GM18511 (cell line): ENCODE data around the gene PRDM16.

Experiments
- ATAC-seq: cut with Tn5 transposase; IDR thresholded peaks from one replicate; pipeline ENCODE4 v1.9.1; 2021; ENCODE audit warnings: mild to moderate bottlenecking, moderate library complexity; ENCODE audit not compliant: unreplicated experiment

The PRDM16 gene

DNA sequence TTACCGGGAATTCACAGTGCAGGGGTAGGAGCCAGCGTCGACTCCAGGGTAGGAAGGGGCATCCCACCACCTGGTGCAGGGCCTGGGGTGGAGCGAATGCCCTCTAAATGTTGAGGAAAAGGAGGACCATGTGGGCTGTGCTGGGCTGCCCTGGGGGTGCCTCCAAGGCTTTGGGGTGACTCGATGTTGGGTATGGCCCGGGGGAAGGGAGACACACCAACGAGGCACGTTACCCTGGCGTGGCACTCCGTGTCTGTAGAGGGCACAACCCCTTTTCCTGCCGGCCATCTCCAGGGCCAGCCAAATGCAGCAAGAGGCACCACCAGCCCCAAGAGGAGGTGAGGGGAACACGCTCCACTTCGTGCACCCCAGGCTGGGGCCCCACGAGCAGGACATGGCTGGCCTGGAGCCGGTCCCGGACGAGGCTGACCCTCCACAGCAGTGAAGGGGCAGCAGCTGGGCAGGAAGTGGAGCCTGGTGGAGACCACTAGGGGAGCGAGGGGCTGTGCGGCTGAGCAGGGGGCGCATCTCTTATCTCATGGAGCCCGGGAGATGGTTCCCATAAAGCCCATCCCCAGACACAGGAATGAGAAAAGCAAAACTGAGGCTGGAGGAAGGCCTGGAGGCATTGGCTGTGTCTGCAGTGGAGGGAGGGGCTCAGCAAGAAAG, 36.5 kb upstream of the PRDM16 start:
- no peak for ATAC-seq

DNA sequence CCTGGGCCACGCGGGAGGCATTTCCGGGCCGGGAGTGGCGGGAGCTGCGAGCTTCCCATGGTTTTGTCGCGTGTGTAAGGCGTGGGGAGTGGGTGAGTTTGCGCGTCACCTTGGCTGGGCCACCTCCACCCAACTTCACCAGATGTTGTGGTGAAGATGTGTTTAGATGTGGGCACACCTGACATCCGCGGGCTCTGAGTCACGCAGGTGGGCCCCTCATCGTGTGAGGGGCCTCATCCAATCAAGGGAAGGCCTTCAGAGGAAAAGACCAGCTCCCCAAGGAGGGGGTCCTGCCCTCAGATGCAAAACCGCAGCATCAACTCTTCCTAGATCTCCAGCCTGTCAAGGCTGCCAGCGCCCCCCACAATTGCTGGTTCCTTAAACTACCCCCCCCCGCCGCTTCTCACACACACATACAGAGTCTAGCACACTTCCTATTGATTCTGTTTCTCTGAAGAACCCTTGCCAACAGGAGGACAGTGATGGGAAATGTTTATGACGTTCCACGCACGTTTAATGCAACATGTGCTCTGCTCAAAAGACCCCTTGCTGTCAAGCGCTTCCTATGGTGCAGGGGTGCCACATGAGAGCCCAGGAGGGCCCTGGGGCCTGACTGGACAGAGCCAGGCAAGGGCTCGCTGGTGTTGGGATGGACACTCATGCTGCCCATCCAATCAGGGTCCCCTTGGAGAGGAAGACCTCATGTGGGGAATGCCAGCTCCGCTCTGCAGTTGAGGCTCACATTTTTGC, 35.8 kb upstream of the PRDM16 start:
- ATAC-seq: no peak

DNA sequence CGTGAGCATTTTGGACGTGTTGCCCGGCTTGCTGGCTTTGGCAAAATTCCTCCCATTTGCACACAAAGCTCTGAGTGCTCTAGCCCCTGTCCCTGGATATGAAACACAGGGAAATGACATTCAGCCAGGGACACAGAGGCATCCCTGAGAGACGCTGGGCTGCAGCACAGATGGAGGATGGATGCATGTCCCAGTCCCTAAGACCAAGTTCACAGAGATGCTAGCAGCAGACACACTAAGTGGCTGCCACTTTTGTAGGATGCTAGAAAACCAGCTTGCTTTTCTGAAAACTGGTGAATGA, 35.3 kb upstream of the PRDM16 start:
- no peak for ATAC-seq

DNA sequence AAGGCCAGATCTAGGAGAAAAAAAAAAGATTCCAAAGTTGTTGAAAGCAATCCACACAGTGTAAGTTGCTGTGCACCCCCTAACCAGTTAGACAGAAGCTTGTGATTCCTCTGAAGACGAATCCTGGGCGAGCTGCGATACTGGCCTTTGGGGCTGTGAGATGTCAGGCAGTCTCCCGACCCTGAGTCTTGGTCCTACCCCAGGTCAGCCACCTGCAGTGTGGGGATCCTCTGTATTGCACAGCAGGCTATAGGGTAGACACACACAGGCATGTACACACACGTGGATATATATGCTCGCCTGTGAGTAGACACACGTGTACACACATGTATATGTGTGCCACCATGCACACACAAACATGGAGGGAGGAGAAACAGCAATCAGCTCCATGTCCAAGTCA, 34.8 kb upstream of the PRDM16 start:
- ATAC-seq: no peak

DNA sequence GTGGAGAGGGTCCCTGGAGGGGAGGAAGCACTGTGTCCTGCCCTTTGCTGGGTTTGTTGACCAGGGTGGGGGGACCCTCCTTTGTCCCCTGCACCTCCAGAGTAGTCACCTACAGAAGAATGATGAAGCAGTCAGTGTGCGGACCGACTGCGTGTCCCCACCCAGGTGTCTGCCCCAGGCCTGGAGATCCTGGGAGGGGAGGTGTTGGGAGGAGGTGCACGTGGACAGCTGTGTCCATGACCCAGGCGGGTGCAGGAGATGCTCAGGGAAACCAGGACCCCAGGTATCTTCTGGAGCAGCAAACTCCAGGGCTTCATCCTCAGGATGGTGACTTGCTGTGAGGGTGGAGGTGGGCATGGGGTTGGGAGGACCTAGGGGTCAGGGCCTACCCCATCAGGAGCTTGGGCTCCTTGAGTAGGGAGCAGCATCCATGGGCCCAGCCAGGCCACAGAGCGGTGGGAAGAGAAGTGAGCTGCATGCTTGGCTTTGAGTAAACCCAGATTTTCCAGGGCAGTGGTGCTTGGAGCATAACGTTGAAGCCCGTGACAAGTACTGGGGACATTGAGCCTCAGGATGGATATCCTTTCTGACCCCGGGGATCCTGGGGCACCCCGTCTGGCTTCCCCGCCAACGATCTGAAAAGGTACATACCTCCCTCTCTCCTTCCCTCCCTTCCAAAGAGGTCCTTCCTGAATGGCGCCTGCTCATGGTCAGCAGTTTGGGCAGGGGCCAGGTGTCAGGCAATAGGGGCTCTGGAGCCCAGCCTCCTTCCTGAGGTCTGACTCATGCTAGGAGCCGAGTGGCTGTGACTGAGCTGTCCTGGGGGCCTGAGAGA, 34.1 kb upstream of the PRDM16 start:
- no peak for ATAC-seq

DNA sequence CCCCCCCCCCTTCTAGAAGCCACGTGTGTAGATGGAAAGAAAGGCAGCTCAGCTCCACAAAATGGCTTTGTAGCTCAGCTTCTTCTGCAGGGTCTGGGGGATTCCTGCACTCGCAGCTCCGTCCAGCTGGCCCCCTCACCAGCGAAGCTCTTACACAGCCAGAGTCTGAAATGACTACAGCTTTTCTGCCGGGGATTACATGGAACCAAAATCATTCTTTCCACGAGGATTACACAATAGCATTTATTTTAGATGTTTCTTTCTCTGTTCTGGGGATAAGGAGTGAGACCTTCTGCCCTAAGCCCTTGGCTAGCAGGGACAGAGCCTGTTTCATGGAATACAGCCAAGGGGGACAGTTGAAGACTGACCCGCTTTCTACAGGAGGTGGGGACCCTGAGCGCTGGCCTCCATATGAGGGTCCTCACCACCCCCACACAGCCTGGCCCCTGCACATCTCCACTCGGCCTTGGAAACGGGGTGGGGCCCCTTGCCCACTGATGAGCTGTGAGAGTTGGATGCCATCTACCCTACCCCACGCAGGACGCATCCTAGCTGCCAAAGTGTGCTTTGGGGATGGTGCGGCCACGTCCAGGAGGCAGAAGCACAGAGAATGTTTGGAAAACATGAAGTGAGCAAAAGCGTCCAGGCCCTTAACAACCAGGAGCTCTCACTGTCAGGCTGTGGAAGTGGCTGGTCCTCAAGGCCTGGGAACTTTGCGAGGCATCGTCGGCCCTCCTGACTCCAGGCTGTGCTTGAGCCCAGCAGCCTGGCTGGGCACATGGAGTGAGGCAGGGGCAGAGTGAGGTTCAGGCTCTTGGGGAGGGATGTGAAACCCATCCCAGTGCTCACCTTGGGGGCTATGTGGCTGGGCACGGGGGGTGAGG, 33.2 kb upstream of the PRDM16 start:
- no peak for ATAC-seq

DNA sequence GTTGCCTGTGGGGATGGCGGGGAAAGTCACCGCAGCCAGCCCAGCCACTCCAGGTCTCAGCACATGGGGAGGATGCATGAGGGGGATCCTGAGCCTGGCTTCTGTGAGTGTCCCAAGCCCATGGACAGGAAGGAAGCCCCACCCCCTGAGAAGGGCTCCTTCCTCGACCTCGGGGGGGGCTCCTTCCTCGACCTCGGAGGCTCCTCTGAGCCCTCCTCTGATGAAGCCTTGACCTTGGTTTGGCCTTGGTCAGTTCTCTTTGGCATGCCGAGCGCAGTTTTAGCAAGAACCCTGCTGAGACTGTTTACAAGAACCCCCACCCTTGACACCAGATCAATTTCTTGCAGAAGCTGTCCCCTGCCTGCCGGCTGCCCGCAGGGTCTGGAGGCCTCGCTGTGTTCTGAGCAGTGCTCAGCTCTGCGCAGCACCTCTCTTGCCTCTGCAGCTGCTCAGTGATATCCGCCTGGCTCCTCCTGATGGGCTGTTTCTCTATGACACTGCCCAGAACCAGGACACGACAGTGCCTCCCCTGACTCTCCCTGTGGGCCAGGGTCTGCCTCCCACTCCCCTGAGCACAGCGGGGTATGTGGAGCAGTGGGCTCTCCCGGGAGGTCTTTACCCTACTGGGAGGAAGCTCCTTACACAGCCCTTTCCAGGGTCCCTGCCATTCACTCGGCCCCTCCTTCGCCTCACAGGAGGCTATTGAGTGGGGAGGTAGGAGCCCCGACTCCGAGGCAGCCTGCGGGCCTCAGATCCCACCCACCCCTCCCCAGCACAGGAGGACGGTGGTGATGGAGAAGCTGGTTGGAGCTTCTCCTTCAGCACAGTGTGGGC, 32.3 kb upstream of the PRDM16 start:
- ATAC-seq: no peak

DNA sequence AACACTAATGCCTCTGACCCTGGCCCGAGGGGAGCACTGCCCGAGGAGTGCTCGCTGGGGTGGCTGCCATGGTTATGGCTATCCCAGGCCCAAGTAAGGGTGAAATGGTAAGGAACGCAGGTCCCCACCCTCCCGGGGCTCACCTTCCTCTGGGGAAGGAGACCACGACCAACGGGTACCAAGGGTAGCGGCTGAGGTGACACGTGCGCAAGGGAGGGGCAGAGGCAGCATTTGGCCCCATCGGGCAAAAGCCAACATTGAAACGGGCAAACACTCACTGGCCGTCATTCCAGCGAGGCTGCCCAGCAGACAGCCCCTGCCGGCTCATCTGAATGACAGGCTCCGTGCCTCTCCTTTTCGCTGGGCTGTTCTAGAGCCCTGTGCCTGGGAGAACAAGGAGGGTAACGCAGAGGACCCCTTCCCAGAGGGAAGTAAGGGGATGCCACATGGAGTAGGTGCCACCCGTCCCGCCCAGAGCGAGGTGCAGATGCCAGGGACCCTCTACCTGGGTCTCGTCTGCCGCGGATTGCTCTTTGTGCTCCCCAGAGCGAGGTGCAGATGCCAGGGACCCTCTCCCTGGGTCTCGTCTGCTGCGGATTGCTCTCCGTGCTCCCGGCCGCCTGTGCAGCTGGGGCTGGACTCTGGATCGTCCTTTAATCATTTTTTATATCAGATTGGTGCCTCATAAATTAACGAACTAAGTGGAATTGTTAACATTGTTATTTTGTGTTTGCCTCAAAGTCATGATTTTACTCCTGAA, 31.5 kb upstream of the PRDM16 start:
- no peak for ATAC-seq

DNA sequence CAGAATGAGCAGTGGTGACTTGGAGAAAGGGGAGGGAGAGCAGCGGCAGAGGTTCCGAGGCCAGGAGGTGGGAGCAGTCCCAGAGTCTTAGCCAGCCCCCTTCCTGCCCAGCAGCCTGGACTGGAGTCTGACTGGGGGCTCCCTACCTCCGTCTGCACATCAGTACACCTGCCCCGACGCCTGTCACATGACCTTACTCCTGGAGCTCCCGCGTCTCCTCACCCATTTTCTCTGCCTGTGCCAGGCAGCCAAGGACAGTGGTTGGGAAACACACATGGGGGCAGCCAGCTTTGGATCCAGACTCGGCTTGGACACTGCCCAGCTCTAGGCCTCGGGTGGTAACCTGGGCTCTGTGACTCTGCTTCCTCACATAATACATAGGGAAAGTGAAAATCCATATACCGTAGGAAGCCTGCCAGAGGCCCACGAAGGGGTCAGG, 30.9 kb upstream of the PRDM16 start:
- no peak for ATAC-seq

DNA sequence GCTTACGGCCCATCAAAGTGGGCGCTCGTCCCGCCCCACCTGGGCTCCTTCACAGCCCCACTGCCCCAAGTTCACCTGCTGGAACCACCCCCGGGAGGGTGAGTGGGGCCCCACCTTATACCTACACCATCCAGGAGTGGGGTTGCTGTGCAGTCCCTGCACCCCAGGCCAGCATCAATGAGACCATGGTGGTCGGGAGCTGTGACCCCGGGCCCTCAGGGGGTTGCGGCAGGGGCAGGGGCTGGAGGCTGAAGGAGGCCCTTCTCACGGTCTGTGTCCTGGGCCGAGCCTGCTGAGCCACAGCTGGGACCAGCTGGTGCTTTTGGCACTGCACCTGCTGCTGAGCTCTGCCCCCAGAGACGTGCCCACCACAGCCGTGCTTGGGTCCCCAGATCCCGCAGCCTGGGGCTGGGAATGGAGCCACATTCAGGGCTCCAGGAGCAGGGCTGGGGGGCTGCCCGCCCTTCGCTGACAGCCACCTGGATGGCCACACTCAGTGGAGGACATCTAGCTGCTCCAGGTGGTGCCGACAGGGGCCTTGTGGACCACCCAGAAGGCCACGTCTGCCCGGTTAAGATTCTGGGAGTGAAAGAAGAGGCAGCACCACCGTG, 30.3 kb upstream of the PRDM16 start:
- ATAC-seq: no peak

DNA sequence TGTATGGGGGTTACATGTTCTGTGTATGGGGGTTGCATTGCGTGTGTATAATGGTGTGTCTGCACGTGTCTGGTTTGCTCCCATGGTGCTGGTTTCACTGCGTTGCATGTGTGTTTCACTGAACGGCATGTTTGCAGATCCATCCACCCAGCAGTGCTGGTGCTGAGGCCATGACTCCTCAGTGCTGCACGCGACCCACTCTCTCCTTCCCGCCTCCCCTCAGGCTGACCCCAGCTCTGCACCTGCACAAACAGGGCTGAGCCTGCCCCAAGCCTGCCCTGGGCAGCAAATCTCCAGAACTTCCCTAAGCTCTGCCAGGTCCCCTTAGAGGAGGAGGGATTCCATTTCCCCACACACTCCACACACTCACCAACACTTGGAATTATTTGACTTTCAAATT, 29.0 kb upstream of the PRDM16 start:
- no peak for ATAC-seq

DNA sequence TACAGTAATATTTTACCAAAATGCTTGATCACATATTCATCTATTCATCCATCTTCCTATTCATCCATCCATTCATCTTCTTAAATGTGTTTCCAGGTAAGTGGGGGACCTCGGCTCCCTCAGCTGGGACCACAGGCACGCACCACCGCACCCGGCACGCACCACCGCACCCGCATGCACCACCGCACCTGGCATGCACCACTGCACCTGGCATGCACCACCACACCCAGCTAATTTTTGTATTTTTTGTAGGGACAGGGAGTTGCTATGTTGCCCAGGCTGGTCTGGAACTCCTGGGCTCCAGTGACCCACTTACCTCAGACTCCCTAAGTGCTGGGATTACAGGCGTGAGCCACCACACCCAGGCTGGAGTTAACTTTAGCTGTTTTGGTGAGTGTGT, 26.5 kb upstream of the PRDM16 start:
- ATAC-seq: no peak

DNA sequence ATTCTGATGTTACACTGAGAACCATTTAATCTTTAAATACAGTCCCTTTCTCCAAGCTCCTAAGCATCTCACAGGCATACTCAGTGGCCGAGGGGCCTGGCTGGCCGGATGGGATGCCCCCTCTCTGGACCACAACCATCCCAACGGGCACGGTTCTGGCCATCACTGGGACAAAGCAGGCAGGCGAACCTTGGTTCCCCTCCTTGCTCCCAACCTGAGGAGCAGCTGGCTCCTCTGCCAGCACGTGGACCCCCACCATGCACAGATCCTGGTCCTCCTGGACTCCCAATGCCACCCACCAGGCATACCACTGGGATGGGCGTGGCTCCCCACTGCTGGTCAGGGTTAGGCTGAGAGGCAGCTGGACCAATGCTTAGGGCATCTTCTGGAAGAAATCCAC, 19.8 kb upstream of the PRDM16 start:
- no peak for ATAC-seq

DNA sequence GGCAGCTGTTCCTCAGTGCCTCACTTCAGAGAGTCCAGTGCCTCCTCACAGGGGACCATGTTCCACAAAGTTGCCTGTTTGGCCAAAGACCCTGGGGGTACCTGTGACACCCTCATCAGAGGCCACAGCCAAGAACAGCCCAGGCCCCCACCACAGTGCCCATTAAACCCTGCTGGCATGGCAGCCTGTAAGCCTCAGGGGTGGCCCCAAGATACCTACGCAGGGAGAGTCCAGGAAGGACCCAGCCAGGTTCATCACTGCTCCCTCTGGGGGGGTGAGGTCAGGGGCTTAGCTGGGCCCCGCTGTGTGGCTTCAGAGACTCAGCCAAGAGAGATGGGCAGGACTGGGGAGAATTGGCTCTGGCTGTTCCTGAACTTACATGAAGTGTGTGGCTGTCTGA, 19.1 kb upstream of the PRDM16 start:
- ATAC-seq: no peak

DNA sequence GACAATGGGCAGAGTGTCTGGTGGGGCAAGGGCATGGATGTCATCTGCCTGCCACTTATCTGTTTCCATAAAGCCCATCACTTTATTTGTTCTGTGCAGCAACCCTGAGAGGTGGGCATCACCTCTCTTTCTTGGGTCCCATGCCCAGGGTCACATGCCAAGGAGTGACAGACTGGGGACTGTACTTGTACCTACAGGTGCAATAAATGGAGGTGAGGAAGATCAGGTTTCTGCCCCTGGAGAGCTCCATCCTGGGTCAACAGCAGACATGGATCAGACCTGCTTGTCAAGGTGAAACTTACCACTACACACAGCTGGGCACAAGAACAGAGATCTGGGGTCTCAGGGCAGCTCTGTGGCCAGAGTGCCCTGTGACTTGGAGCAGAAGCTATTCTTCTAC, 18.4 kb upstream of the PRDM16 start:
- no peak for ATAC-seq

DNA sequence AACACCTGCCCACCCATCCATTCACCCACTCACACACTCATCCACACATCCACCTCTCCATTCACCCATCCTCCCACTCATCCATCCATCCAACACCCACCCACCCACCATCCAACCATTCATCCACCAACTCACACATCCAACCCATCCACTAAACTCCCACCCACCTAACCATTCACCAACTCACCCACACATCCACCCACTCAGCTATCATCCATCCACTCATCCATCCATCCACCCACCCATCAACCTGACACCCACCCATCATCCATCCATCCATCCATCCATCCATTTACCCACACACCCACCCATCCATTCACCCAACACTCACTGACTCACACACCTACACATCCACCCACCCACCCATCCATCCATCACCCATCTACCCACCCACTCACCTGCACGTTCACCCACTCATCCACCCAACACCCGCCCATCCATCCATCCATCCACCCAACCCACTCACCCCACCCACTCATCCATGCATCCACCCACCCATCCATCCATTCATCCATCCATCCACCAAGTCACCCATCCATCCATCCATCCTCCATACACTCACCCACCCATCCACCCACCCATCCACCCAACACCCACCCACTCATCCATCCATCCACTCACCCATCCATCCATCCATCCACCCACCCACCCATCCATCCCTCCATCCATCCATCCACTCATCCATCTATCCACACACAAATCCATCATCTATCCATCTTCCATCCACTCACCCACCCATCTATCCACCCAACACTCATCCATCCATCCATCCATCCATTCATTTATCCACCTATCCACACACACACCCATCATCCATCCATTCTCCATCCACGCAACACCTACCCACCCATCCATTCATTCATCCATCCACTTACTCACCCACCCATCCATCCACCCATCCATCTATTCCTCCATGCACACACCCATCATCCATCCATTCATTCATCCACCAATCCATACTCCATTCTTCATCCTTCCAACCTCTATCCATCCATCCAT, 17.4 kb upstream of the PRDM16 start:
- ATAC-seq: no peak

DNA sequence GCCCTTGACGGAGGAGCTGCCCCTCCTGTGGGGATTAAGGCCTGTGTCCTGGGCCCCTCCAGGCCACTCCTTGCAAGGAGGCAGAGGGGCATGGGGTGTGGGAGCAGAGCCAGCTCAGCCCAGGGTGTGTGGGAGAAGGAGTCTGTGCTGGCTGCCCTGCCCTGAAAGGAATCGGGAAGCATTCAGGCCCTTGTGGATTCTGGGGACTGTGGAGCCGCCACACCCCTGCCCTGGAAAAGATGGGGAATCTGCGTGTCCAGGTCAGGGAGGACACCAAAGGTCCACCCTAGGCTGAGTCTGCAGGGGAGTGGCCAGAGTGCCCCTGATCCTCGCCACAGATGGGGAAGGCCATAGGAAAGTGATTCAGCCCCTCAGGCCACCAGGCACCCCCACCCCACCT, 16.5 kb upstream of the PRDM16 start:
- no peak for ATAC-seq
